Upper lobe of left lung (tissue), 6 donors: ENCODE data around the gene DEFB123. TPM values are rescaled to one million over a fixed set of nuclear protein-coding genes. Genes with fewer than 3 reads are reported as not detected.
A peak's percentile ranks its signal among the peaks of the same experiment; 100 is the strongest.
"Not testable (repeated sequence)": the region's sequence is repeated elsewhere in the genome, so short reads cannot be mapped to it uniquely, and the experiment has no call there.

Experiments used
- ATAC-seq, 2 donors: fragments of 200-7000 bp; cut with Tn5 transposase; one replicate each; pipeline ENCODE4 v1.9.1; 2022; ENCODE audit warnings: mild to moderate bottlenecking in 2 of 2, moderate library complexity in 2 of 2; ENCODE audit not compliant: low FRiP score in 2 of 2
- DNase-seq, 2 donors: peaks; one replicate each; pipeline ENCODE4 v3.0.0-alpha.2; 2019 to 2020
- H3K27ac ChIP-seq, 4 donors: fragments of 200-600 bp; sonication (generic); one replicate each; pipeline ENCODE4 v1.5.1; 2016 to 2019
- H3K27me3 ChIP-seq, 4 donors: fragments of 200-600 bp; sonication (generic); one replicate each; pipeline ENCODE4 v1.5.1; 2017 to 2019
- H3K36me3 ChIP-seq, 4 donors: fragments of 200-600 bp; sonication (generic); one replicate each; pipeline ENCODE4 v1.5.1; 2016 to 2019
- H3K4me1 ChIP-seq, 4 donors: fragments of 200-600 bp; sonication (generic); one replicate each; pipeline ENCODE4 v1.5.1; 2018 to 2019
- H3K4me3 ChIP-seq, 4 donors: fragments of 200-600 bp; sonication (generic); one replicate each; pipeline ENCODE4 v1.5.1; 2017 to 2019; ENCODE audit warnings: mild to moderate bottlenecking in 2 of 4, moderate library complexity in 1 of 4
- H3K9me3 ChIP-seq, 4 donors: fragments of 200-600 bp; sonication (generic); one replicate each; pipeline ENCODE4 v1.5.1; 2018 to 2019
- CTCF ChIP-seq, 6 experiments: fragments of 450-650 bp in 4 of 6; fragments of 200-600 bp in 2 of 6; sonication (generic) in 2 of 6; IDR thresholded peaks; one replicate each; pipeline ENCODE4 v1.5.1; 2016 to 2019; ENCODE audit warnings: antibody characterized with exemption in 6 of 6
- EP300 ChIP-seq, 4 donors: sonication (generic); formaldehyde crosslinking; IDR thresholded peaks; one replicate each; pipeline ENCODE4 v1.5.1; 2017; ENCODE audit warnings: antibody characterized with exemption in 4 of 4, control low read depth in 2 of 4
- POLR2A ChIP-seq, 4 donors: fragments of 450-650 bp; IDR thresholded peaks; one replicate each; pipeline ENCODE4 v1.5.1; 2016 to 2017; ENCODE audit warnings: antibody characterized with exemption in 4 of 4, mild to moderate bottlenecking in 2 of 4
- POLR2AphosphoS5 ChIP-seq, 2 donors: sonication (generic); formaldehyde crosslinking; IDR thresholded peaks; one replicate each; pipeline ENCODE4 v1.5.1; 2017; ENCODE audit warnings: antibody characterized with exemption in 2 of 2
- WGBS, 2 donors: methylation state at CpG; one replicate each; pipeline ENCODE4 v1.1.5; 2017 to 2018; 5-methylcytosine and 5-hydroxymethylcytosine counted together
- total RNA-seq, 6 donors: library from RNA; depleted of rRNA in 4 of 6; stranded (reverse); fragments of >200 nt in 4 of 6; gene quantifications; one replicate each; pipeline versions ENCODE4 v1.1.0 to v1.2.1, GENCODE V29; 2016 to 2021
- donor health status: DM: no; HTN: no; CAD: no; lungs with moderate emphysema.
- donor health status: DM: no; HTN: yes; CAD: no; lungs with severe emphysema.

The DEFB123 gene
- total RNA-seq, 6 donors from 2014 or later, result not detected

DNA sequence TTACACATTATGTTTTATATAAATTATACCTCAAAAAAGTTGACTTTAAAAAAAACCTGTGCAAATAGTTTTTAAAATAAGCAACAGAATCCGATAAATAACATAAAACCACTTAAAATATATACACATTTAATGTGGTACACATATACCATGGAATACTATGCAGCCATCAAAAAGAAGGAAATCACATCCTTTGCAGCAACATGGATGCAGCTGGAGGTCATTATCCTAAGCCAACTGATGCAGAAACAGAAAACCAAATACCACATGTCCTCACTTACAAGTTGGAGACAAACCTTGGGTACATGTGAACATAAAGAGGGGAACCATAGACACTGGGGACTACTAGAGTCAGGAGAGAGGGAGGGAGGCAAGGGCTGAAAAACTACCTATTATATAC lies 30.4 kb upstream of the DEFB123 start:
- H3K36me3 ChIP-seq, result no peaks in the 10 kb centered on the region
- no peaks in the 10 kb centered on the region for H3K4me1 ChIP-seq
- H3K27ac ChIP-seq, result no peak overlapping the region
- no peaks in the 10 kb centered on the region for H3K27me3 ChIP-seq
- TF ChIP-seq POLR2AphosphoS5 (IDR thresholded peaks at IDR 0.05) (no peak), EP300 (IDR thresholded peaks at IDR 0.05) (no peak), POLR2A (IDR thresholded peaks at IDR 0.05) (no peak)
- DNase-seq, result no peak
- H3K9me3 ChIP-seq, result no peaks in the 10 kb centered on the region
- 43 to 44% methylated on average over 1 of the region's 1 CpG for WGBS, 2 donors
- no peak for ATAC-seq
- no peak overlapping the region for H3K4me3 ChIP-seq

DNA sequence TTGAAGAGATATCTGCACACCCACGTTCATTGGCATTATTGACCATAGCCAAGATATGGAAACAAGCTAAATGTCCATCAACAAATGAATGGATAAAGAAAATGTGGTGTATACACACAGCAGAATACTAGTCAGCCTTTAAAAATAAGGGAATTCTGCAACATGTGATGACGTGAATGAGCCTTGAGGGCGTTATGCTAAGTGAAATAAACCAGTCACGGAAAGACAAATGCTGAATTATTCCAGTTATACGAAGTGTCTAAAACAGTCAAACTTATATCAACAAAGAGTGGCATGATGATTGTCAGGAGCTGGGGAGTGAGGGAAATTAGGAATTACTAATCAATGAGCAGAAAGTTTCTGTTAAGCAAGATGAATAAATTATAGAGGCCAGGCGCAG lies 26.1 kb upstream of the DEFB123 start:
- Histone ChIP-seq H3K4me1 (no peaks in the 10 kb centered on the region), H3K4me3 (no peak overlapping the region), H3K27ac (no peak overlapping the region), H3K27me3 (no peaks in the 10 kb centered on the region), H3K36me3 (no peaks in the 10 kb centered on the region), H3K9me3 (no peaks in the 10 kb centered on the region)
- no peak for DNase-seq
- no peak for ATAC-seq
- TF ChIP-seq POLR2A (IDR thresholded peaks at IDR 0.05), result no peak
- no peak for TF ChIP-seq EP300 (IDR thresholded peaks at IDR 0.05)
- no peak for TF ChIP-seq POLR2AphosphoS5 (IDR thresholded peaks at IDR 0.05)
- no peak for TF ChIP-seq CTCF (IDR thresholded peaks at IDR 0.05)
- 72 to 79% methylated on average over 6 of the region's 6 CpGs for WGBS, 2 donors

DNA sequence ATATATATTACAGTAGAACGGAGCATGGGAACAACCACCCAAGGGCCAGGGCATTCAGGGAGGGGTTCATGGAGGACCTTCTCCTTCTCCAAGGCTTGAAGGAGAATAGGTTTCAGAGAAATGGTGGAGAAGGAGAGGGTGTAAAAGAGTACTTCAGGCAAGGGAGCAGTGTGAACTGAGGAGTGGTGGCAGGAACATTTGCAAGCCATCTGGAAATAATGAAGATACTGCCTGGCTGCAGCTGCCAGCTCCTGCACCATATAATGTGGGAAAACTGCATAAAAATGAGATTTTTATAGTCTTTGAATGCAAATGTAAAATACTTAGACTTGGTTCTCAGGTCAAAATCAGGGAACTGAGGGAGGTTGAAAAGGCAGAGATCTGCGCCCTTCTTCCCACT lies 24.8 kb upstream of the DEFB123 start:
- TF ChIP-seq POLR2AphosphoS5 (IDR thresholded peaks at IDR 0.05), result no peak
- no peak for TF ChIP-seq EP300 (IDR thresholded peaks at IDR 0.05)
- no peak for TF ChIP-seq CTCF (IDR thresholded peaks at IDR 0.05)
- no peak for TF ChIP-seq POLR2A (IDR thresholded peaks at IDR 0.05)
- Histone ChIP-seq H3K4me1 (no peaks in the 10 kb centered on the region), H3K9me3 (no peaks in the 10 kb centered on the region), H3K4me3 (no peak overlapping the region), H3K27me3 (no peaks in the 10 kb centered on the region), H3K36me3 (no peaks in the 10 kb centered on the region), H3K27ac (no peak overlapping the region)
- no peak for ATAC-seq
- 85 to 95% methylated on average over 2 of the region's 2 CpGs for WGBS, 2 donors
- DNase-seq, result no peak

DNA sequence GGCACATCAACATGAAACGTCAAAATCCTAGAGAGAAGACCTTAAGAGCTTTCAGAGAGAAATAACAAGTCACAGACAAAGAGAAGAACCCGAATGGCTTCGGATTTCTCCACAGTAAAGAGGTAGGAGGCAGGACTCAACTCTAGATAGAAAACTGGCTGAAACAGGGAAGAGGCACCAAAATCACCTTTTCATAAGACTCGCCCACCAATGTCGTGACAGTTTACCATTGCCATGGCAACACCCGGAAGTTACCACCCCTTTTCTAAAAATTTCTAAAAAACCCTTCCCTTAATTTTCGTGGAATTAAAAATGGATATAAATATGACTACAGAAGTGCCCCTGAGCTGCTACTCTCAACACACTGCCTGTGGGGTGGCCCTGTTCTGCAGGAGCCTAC lies 22.1 kb upstream of the DEFB123 start:
- TF ChIP-seq POLR2AphosphoS5 (IDR thresholded peaks at IDR 0.05) (no peak), CTCF (IDR thresholded peaks at IDR 0.05) (no peak), EP300 (IDR thresholded peaks at IDR 0.05) (no peak)
- H3K4me1 ChIP-seq, result no peaks in the 10 kb centered on the region
- 86 to 88% methylated on average over 7 of the region's 7 CpGs for WGBS, 2 donors
- H3K4me3 ChIP-seq, result no peak overlapping the region
- ATAC-seq (no peak), DNase-seq (no peak)
- H3K27ac ChIP-seq, result no peak overlapping the region
- no peaks in the 10 kb centered on the region for H3K27me3 ChIP-seq
- no peaks in the 10 kb centered on the region for H3K36me3 ChIP-seq
- no peaks in the 10 kb centered on the region for H3K9me3 ChIP-seq

DNA sequence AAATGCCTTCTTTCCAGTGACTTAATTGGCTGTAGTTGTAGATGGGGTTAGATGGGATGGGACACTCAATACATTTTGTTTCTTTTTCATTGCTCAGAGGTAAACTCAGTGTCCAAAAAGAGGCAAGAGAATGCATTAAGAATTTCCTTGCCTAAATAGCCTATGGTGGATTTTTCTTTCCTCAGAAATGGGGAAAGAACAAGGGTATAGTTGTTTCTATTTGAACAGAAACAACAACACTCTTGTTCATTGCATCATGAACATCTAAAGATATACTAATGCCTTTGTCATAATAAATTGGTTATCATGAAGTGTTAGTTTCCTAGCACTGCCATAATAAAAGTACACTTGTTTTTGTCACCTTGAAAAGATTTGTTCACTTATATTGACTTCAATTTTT lies 14.6 kb upstream of the DEFB123 start:
- no peak for DNase-seq
- no peak for ATAC-seq
- H3K9me3 ChIP-seq, result peaks cover 0 to 6% (median 0%) of the 10 kb centered on the region in 4 donors
- H3K4me1 ChIP-seq, result no peaks in the 10 kb centered on the region
- TF ChIP-seq EP300 (IDR thresholded peaks at IDR 0.05) (no peak), CTCF (IDR thresholded peaks at IDR 0.05) (no peak), POLR2AphosphoS5 (IDR thresholded peaks at IDR 0.05) (no peak), POLR2A (IDR thresholded peaks at IDR 0.05) (no peak)
- no peak overlapping the region for H3K4me3 ChIP-seq
- H3K36me3 ChIP-seq, result no peaks in the 10 kb centered on the region
- H3K27ac ChIP-seq, result no peak overlapping the region
- H3K27me3 ChIP-seq, result no peaks in the 10 kb centered on the region

- WGBS, 2 donors, result 88 to 93% methylated on average over 8 to 9 of the region's 48 CpGs
- DNase-seq, result peak in 1 of 2 donors; percentile 60
- H3K27ac ChIP-seq, H3K27me3 ChIP-seq, H3K4me3 ChIP-seq, H3K36me3 ChIP-seq, H3K9me3 ChIP-seq, ATAC-seq, H3K4me1 ChIP-seq: not testable (repeated sequence)
Observed at GRCh38 chr20:31426891-31427551, 13.4 kb upstream of the DEFB123 start.

- 93 to 98% methylated on average over 9 to 15 of the region's 31 CpGs for WGBS, 2 donors
- peak in 1 of 2 donors; percentile 54 for DNase-seq
- H3K27ac ChIP-seq, H3K9me3 ChIP-seq, H3K36me3 ChIP-seq, H3K4me1 ChIP-seq, H3K27me3 ChIP-seq, H3K4me3 ChIP-seq, ATAC-seq: not testable (repeated sequence)
Observed at GRCh38 chr20:31427576-31427975, 12.9 kb upstream of the DEFB123 start.
